ENCODE data around the gene STX11. TPM values are rescaled to one million over a fixed set of nuclear protein-coding genes. Genes with fewer than 3 reads are reported as not detected.

Gene STX11
- total RNA-seq, 1 experiment from 2014 or later: 0.24 TPM

- no TSS peak for BruUV-seq (replicated peaks)
- H3K27ac Mint-ChIP-seq (ENCODE audit: unreplicated experiment): no peak overlapping the region
- H3K4me3 Mint-ChIP-seq (ENCODE audit: low read depth, unreplicated experiment): no peak overlapping the region
- intact Hi-C loops (cut with micrococcal nuclease; ENCODE audit: unreplicated experiment): no loop called here
- H3K9me3 Mint-ChIP-seq (ENCODE audit: low read depth, unreplicated experiment): no peaks in the 10 kb centered on the region
- DNase-seq: no peak
- peaks cover 22% of the 10 kb centered on the region for H3K36me3 Mint-ChIP-seq (ENCODE audit: insufficient read depth, unreplicated experiment)
- CTCF ChIA-PET: no interaction called here
- H3K27me3 Mint-ChIP-seq (ENCODE audit: unreplicated experiment): peaks cover 16% of the 10 kb centered on the region
- TF ChIP-seq CTCF (IDR thresholded peaks at IDR 0.05; ENCODE audit: unreplicated experiment): no peak
- peaks cover 16% of the 10 kb centered on the region for H3K4me1 Mint-ChIP-seq (ENCODE audit: low read depth, unreplicated experiment)
Observed at GRCh38 chr6:144214029-144214428, 63.7 kb downstream of the STX11 start.

- Mint-ChIP-seq H3K9me3 (ENCODE audit: low read depth, unreplicated experiment) (no peaks in the 10 kb centered on the region), H3K27ac (ENCODE audit: unreplicated experiment) (peak overlapping the region; percentile 99), H3K4me3 (ENCODE audit: low read depth, unreplicated experiment) (peak overlapping the region; percentile 80), H3K4me1 (ENCODE audit: low read depth, unreplicated experiment) (peaks cover 16% of the 10 kb centered on the region), H3K36me3 (ENCODE audit: insufficient read depth, unreplicated experiment) (peaks cover 22% of the 10 kb centered on the region), H3K27me3 (ENCODE audit: unreplicated experiment) (peaks cover 13% of the 10 kb centered on the region)
- intact Hi-C loops (cut with micrococcal nuclease; ENCODE audit: unreplicated experiment): loop anchor here (5.0 kb wide), 2 partner anchors 67 to 267 kb away; no protein-coding TSS in a partner anchor
- BruUV-seq (replicated peaks): no TSS peak
- no peak for DNase-seq
- CTCF ChIA-PET: no interaction called here
- TF ChIP-seq CTCF (IDR thresholded peaks at IDR 0.05; ENCODE audit: unreplicated experiment): no peak
Observed at GRCh38 chr6:144214622-144215401, 64.5 kb downstream of the STX11 start.

- intact Hi-C loops (cut with micrococcal nuclease; ENCODE audit: unreplicated experiment): loop anchor here (5.0 kb wide), 2 partner anchors 67 to 267 kb away; no protein-coding TSS in a partner anchor
- H3K27ac Mint-ChIP-seq (ENCODE audit: unreplicated experiment): peak overlapping the region; percentile 99
- CTCF ChIA-PET: interaction anchor here (1.5 kb wide), 1 partner anchor 264 kb away, joined by 3 read pairs; no protein-coding TSS in a partner anchor
- DNase-seq: no peak
- no TSS peak for BruUV-seq (replicated peaks)
- TF ChIP-seq CTCF (IDR thresholded peaks at IDR 0.05; ENCODE audit: unreplicated experiment): no peak
- peaks cover 16% of the 10 kb centered on the region for H3K4me1 Mint-ChIP-seq (ENCODE audit: low read depth, unreplicated experiment)
- H3K9me3 Mint-ChIP-seq (ENCODE audit: low read depth, unreplicated experiment): no peaks in the 10 kb centered on the region
- peaks cover 22% of the 10 kb centered on the region for H3K36me3 Mint-ChIP-seq (ENCODE audit: insufficient read depth, unreplicated experiment)
- peak overlapping the region; percentile 80 for H3K4me3 Mint-ChIP-seq (ENCODE audit: low read depth, unreplicated experiment)
- H3K27me3 Mint-ChIP-seq (ENCODE audit: unreplicated experiment): peaks cover 7% of the 10 kb centered on the region
Observed at GRCh38 chr6:144215402-144215931, 65.2 kb downstream of the STX11 start.

GRCh38 chr6:144215932-144216667 is 65.8 kb downstream of the STX11 start:
- Mint-ChIP-seq H3K27me3 (ENCODE audit: unreplicated experiment) (peaks cover under 1% of the 10 kb centered on the region), H3K4me3 (ENCODE audit: low read depth, unreplicated experiment) (peak overlapping the region; percentile 80), H3K4me1 (ENCODE audit: low read depth, unreplicated experiment) (peaks cover 16% of the 10 kb centered on the region), H3K9me3 (ENCODE audit: low read depth, unreplicated experiment) (no peaks in the 10 kb centered on the region), H3K27ac (ENCODE audit: unreplicated experiment) (peak overlapping the region; percentile 99), H3K36me3 (ENCODE audit: insufficient read depth, unreplicated experiment) (peaks cover 22% of the 10 kb centered on the region)
- CTCF ChIA-PET: interaction anchor here (1.4 to 1.6 kb wide), 3 partner anchors 100 to 265 kb away, joined by 3 to 5 read pairs (median 3); no protein-coding TSS in a partner anchor
- intact Hi-C loops (cut with micrococcal nuclease; ENCODE audit: unreplicated experiment): loop anchor here (2.0 to 5.0 kb wide), 3 partner anchors 66 to 266 kb away; no protein-coding TSS in a partner anchor
- TF ChIP-seq CTCF (IDR thresholded peaks at IDR 0.05; ENCODE audit: unreplicated experiment): peak; percentile 52
- BruUV-seq (replicated peaks): no TSS peak
- peak; percentile 89 for DNase-seq

All from Calu3 (cell line).